ENCODE results near the gene BORCS5. TPM values are rescaled to one million over a fixed set of nuclear protein-coding genes. Genes with fewer than 3 reads are reported as not detected.

BORCS5 gene
- total and polyA plus RNA-seq, 2 experiments from 2014 or later = 11.3 to 12.6 TPM

- Histone ChIP-seq H3K36me3 (ENCODE audit: insufficient read depth) (no peaks in the 10 kb centered on the region), H3K4me1 (ENCODE audit: insufficient read depth) (peaks cover 21% of the 10 kb centered on the region), H2AFZ (no peak overlapping the region), H4K20me1 (replicated peaks; ENCODE audit: insufficient read depth) (no peaks in the 10 kb centered on the region; the same call in 1 of the 2 replicates), H3K4me3 (no peak overlapping the region), H3K27me3 (ENCODE audit: insufficient read depth) (no peaks in the 10 kb centered on the region), H3K79me2 (replicated peaks; ENCODE audit: insufficient read depth) (no peaks in the 10 kb centered on the region), H3K4me2 (no peak overlapping the region), H3F3A (replicated peaks; ENCODE audit: low read depth) (0 out of 2 replicates have a peak, but pooled peaks cover 2% of the 10 kb centered on the region), H3K27ac (ENCODE audit: low read depth) (no peak overlapping the region), H3K9me2 (ENCODE audit: insufficient read depth) (no peaks in the 10 kb centered on the region)
- TF ChIP-seq ZNF462 (CRISPR knock-in tag; IDR thresholded peaks at IDR 0.05) (no peak), JUNB (IDR thresholded peaks at IDR 0.05; ENCODE audit: unreplicated experiment) (no peak), NANOG (IDR thresholded peaks at IDR 0.05; ENCODE audit: borderline replicate concordance) (no peak), REST (IDR thresholded peaks at IDR 0.05; ENCODE audit: unreplicated experiment) (no peak), ZNF114 (CRISPR knock-in tag; IDR thresholded peaks at IDR 0.05) (no peak), STAT1 (IDR thresholded peaks at IDR 0.05; ENCODE audit: unreplicated experiment) (no peak), CREB1 (CRISPR knock-in tag; IDR thresholded peaks at IDR 0.05; ENCODE audit: low read depth) (no peak), EZH2 (IDR thresholded peaks at IDR 0.05; ENCODE audit: low read depth, unreplicated experiment) (no peak), EZH2phosphoT487 (IDR thresholded peaks at IDR 0.05; ENCODE audit: unreplicated experiment) (no peak), ZNF331 (CRISPR knock-in tag; IDR thresholded peaks at IDR 0.05; ENCODE audit: low read depth) (no peak)
- Mint-ChIP-seq H3K27me3 (ENCODE audit: insufficient read depth, low read depth, poor library complexity) (peaks cover 10% of the 10 kb centered on the region), H3K27ac (no peak overlapping the region), H3K4me1 (peaks cover 31% of the 10 kb centered on the region), H3K9me3 (no peaks in the 10 kb centered on the region), H3K36me3 (ENCODE audit: low read depth) (no peaks in the 10 kb centered on the region), H3K4me3 (no peak overlapping the region)
- ATAC-seq (no peak), DNase-seq (ENCODE audit: low spot score) (no peak)
Observed at GRCh38 chr12:12447837-12448236, 91.0 kb downstream of the BORCS5 start.
